DND-41 (cell line): ENCODE measurements around the gene MRPL55.

Source experiments
- ATAC-seq: fragments of 200-7000 bp; cut with Tn5 transposase; 3 replicates; pipeline ENCODE4 v1.9.1; 2021; ENCODE audit warnings: low read depth; ENCODE audit not compliant: insufficient read depth
- DNase-seq: peaks from one replicate; pipeline ENCODE4 v3.0.0-alpha.2; 2020
- H2AFZ ChIP-seq: 2 replicates; pipeline ENCODE4 v1.6.0; 2012; ENCODE audit warnings: low read depth, low read length
- H3K27ac ChIP-seq: 2 replicates; pipeline ENCODE4 v1.5.1; 2012; ENCODE audit warnings: low read length, inconsistent platforms
- H3K27me3 ChIP-seq: fragments of 200-600 bp; sonication (generic); 2 replicates; pipeline ENCODE4 v1.6.0; 2012; ENCODE audit warnings: low read length, mild to moderate bottlenecking, inconsistent platforms; ENCODE audit not compliant: insufficient read depth, poor library complexity
- H3K36me3 ChIP-seq: 2 replicates; pipeline ENCODE4 v1.5.1; 2012; ENCODE audit warnings: low read length, inconsistent platforms; ENCODE audit not compliant: insufficient read depth
- H3K4me1 ChIP-seq: 2 replicates; pipeline ENCODE4 v1.5.1; 2012; ENCODE audit warnings: mild to moderate bottlenecking, low read length; ENCODE audit not compliant: insufficient read depth
- H3K4me2 ChIP-seq: 2 replicates; pipeline ENCODE4 v1.6.0; 2012; ENCODE audit warnings: mild to moderate bottlenecking, moderate library complexity, low read length, inconsistent platforms; ENCODE audit not compliant: insufficient read depth
- H3K4me3 ChIP-seq, 2 experiments: fragments of 200-600 bp in 1 of 2; shearing (Covaris generic) in 1 of 2; 2 replicates each; pipeline ENCODE4 v1.5.1; 2012 to 2016; ENCODE audit warnings: inconsistent platforms in 2 of 2, low read length in 2 of 2, mild to moderate bottlenecking in 2 of 2, low read depth in 1 of 2, moderate library complexity in 1 of 2
- H3K79me2 ChIP-seq: 2 replicates; pipeline ENCODE4 v1.6.0; 2012; ENCODE audit warnings: low read length, inconsistent platforms; ENCODE audit not compliant: insufficient read depth
- H3K9ac ChIP-seq: 2 replicates; pipeline ENCODE4 v1.6.0; 2012; ENCODE audit warnings: low read depth, mild to moderate bottlenecking, inconsistent platforms, low read length, moderate library complexity
- H3K9me3 ChIP-seq: 2 replicates; pipeline ENCODE4 v1.5.1; 2012; ENCODE audit warnings: low read length, moderate library complexity, mild to moderate bottlenecking, inconsistent platforms; ENCODE audit not compliant: insufficient read depth, severe bottlenecking
- H4K20me1 ChIP-seq: 2 replicates; pipeline ENCODE4 v1.6.0; 2012; ENCODE audit warnings: low read length; ENCODE audit not compliant: insufficient read depth
- EZH2 ChIP-seq: IDR thresholded peaks from 3 replicates; pipeline ENCODE4 v1.6.1; 2012; ENCODE audit warnings: borderline replicate concordance, low read depth, mild to moderate bottlenecking, moderate library complexity, low read length, inconsistent platforms; ENCODE audit not compliant: severe bottlenecking
- TF ChIP-seq, protein P1 (sequence below): IDR thresholded peaks from 2 replicates; pipeline ENCODE4 v1.5.1; 2012; ENCODE audit warnings: borderline replicate concordance, low read length, moderate library complexity, mild to moderate bottlenecking; ENCODE audit not compliant: poor library complexity, severe bottlenecking; ENCODE audit errors: extremely low read depth

Gene MRPL55

DNA sequence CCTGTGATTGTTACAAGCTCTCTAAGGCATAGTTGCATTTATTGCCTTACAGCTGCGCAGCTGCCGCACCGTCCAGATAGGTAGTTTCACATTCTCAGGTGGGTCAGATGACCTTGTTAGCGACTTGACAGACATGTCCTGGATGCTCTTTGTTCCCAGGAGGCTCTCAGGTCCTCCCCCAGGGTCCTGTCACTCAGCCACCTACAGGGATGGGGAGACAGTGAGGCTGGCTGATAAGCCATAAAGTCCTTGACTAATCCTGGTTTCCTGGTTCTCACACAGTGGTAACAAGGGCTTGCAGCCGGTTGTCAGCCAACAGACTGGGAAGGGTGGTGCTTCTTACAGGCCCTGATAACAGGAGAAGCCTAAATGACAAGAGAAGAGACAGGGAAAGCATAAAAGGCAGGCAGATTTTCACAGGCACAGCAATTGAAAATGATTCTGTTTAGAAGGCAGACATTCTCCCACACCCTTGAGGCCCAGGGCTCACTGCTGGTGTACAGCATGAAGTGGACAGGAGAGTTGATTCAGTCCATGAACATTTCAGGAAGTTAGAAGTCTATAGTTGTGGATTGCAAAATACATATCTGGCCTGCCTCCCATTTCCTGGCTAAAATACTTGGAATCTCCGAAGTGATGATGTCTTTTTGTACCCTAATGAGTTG lies 23.7 kb downstream of the MRPL55 start:
- Histone ChIP-seq H3K79me2 (peaks cover 97% of the 10 kb centered on the region), H3K4me3 (peak overlapping the region in 1 of 2 experiments; percentile 98; a peak in 1 of 4 replicates), H3K27ac (0 out of 2 replicates have a peak overlapping the region, but pooled peaks have one; percentile 0), H4K20me1 (peaks cover 82% of the 10 kb centered on the region), H3K27me3 (no peaks in the 10 kb centered on the region), H3K4me2 (peak overlapping the region; percentile 87), H3K9ac (0 out of 2 replicates have a peak overlapping the region, but pooled peaks have one; percentile 98), H3K9me3 (no peaks in the 10 kb centered on the region), H2AFZ (no peak overlapping the region), H3K36me3 (peaks cover 73% of the 10 kb centered on the region), H3K4me1 (peaks cover 50% of the 10 kb centered on the region)
- ATAC-seq: no peak
- TF ChIP-seq EZH2: no peak
- TF ChIP-seq, protein P1, sequence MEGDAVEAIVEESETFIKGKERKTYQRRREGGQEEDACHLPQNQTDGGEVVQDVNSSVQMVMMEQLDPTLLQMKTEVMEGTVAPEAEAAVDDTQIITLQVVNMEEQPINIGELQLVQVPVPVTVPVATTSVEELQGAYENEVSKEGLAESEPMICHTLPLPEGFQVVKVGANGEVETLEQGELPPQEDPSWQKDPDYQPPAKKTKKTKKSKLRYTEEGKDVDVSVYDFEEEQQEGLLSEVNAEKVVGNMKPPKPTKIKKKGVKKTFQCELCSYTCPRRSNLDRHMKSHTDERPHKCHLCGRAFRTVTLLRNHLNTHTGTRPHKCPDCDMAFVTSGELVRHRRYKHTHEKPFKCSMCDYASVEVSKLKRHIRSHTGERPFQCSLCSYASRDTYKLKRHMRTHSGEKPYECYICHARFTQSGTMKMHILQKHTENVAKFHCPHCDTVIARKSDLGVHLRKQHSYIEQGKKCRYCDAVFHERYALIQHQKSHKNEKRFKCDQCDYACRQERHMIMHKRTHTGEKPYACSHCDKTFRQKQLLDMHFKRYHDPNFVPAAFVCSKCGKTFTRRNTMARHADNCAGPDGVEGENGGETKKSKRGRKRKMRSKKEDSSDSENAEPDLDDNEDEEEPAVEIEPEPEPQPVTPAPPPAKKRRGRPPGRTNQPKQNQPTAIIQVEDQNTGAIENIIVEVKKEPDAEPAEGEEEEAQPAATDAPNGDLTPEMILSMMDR: no peak
- DNase-seq: no peak

DNA sequence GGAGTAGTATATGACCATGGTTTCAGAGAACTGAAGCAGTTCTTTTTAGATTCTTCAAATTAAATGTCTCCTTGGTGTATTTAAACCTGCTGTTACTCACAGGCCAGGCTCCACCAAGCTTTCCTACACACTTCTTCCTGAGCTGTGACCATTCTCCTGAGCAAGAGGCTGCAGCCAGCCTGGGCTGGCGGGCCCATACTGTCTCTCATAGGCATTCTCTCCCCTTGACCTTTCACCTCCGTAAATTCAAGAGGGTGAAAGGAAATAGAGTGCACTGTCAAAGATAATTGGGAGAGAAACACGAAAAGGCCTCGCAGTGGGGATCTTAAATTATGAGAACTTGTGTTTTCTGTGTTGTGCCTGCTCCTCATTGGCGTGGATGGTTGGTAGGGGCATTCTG lies 24.3 kb downstream of the MRPL55 start:
- DNase-seq (no peak), ATAC-seq (no peak)
- Histone ChIP-seq H3K4me1 (peaks cover 54% of the 10 kb centered on the region), H3K9me3 (no peaks in the 10 kb centered on the region), H3K4me3 (peak overlapping the region in 1 of 2 experiments; percentile 98; a peak in 3 of 4 replicates), H3K9ac (peak overlapping the region; percentile 98), H3K27ac (no peak overlapping the region), H3K27me3 (no peaks in the 10 kb centered on the region), H4K20me1 (peaks cover 81% of the 10 kb centered on the region), H3K79me2 (peaks cover 97% of the 10 kb centered on the region), H2AFZ (no peak overlapping the region), H3K36me3 (peaks cover 67% of the 10 kb centered on the region), H3K4me2 (peak overlapping the region; percentile 87)
- TF ChIP-seq EZH2: no peak
- TF ChIP-seq, protein P1: no peak

DNA sequence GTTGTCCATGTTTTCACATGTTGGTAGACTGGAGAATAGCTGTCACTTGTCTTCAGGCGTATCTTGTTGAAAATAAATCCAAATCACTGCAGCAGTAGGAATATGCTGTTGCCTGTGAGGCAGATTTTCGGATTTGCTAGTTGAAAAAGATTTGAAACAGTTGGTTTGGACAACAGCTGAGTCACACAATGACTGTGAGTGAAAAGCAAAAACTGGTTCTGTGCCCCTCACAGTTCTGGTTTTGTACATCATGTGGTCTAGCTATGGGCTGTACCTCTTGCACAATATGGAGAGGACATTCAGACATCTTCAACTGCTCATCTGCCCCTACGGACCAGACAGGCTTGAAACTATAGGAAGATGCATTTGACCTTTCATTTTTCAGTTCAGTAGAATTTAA lies 24.8 kb downstream of the MRPL55 start:
- peak overlapping the region; percentile 92 for H3K27ac ChIP-seq
- H3K4me2 ChIP-seq: peak overlapping the region; percentile 87
- H3K36me3 ChIP-seq: peaks cover 62% of the 10 kb centered on the region
- peak overlapping the region; percentile 75 to 98; a peak in 3 of 4 replicates for H3K4me3 ChIP-seq
- H3K9me3 ChIP-seq: no peaks in the 10 kb centered on the region
- H4K20me1 ChIP-seq: peaks cover 81% of the 10 kb centered on the region
- no peak overlapping the region for H2AFZ ChIP-seq
- no peaks in the 10 kb centered on the region for H3K27me3 ChIP-seq
- peak overlapping the region; percentile 98 for H3K9ac ChIP-seq
- peaks cover 55% of the 10 kb centered on the region for H3K4me1 ChIP-seq
- DNase-seq: no peak
- no peak for TF ChIP-seq EZH2
- TF ChIP-seq, protein P1: no peak
- peaks cover 97% of the 10 kb centered on the region for H3K79me2 ChIP-seq
- no peak for ATAC-seq
